Muscle of arm (tissue), 12 donors: Measurements from ENCODE around the gene HNRNPR. TPM values are rescaled to one million over a fixed set of nuclear protein-coding genes. Genes with fewer than 3 reads are reported as not detected.
"Not testable (repeated sequence)": the region's sequence is repeated elsewhere in the genome, so short reads cannot be mapped to it uniquely, and the experiment has no call there.

Experiments
- DNase-seq: peaks from one replicate; pipeline ENCODE4 v3.0.0-alpha.2; 2013
- polyA plus RNA-seq, 12 donors: library from polyadenylated mRNA; unstranded; fragments of 120-200 nt; gene quantifications; one replicate each; pipeline ENCODE4 v1.2.1, GENCODE V29; 2013; ENCODE audit not compliant: insufficient read length in 12 of 12

The HNRNPR gene
- polyA plus RNA-seq, 12 donors: 113 to 257 (median 151) TPM; not detected in 1

- DNase-seq: no peak
Measured at GRCh38 chr1:23263380-23263887, 80.7 kb downstream of the HNRNPR start.

GRCh38 chr1:23258082-23258481 lies 86.0 kb downstream of the HNRNPR start:
- DNase-seq: not testable (repeated sequence)

GRCh38 chr1:23257371-23257770 lies 86.7 kb downstream of the HNRNPR start:
- not testable (repeated sequence) for DNase-seq

Other genes with a start within 250 kb of the HNRNPR start
- 10 to 100 TPM in 11 of 12 donors, not detected in 1; 11.2 to 31.3 (median 14.1) TPM for gene LUZP1, start 175.4 kb downstream of the HNRNPR start, polyA plus RNA-seq
- gene HTR1D, start 126.8 kb downstream of the HNRNPR start, polyA plus RNA-seq: under 1 TPM in 5 of 12 donors, not detected in 7; 0.07 to 0.36 (median 0.09) TPM
- 10 to 100 TPM in 11 of 12 donors, not detected in 1; 37.4 to 55.5 (median 48.8) TPM for gene ZNF436, start 25.6 kb upstream of the HNRNPR start, polyA plus RNA-seq
- gene TCEA3, start 80.5 kb upstream of the HNRNPR start, polyA plus RNA-seq: 1,000 to 10,000 TPM in 1 of 12 donors, 100 to 1,000 TPM in 11; 189 to 1,418 (median 361) TPM
- 10 to 100 TPM in 11 of 12 donors, not detected in 1; 28.5 to 64.5 (median 51.3) TPM for gene ASAP3, start 139.9 kb upstream of the HNRNPR start, polyA plus RNA-seq
- 1 to 10 TPM in 11 of 12 donors, not detected in 1; 2.0 to 7.1 (median 4.4) TPM for gene E2F2, start 186.9 kb upstream of the HNRNPR start, polyA plus RNA-seq
- gene ID3, start 215.2 kb upstream of the HNRNPR start, polyA plus RNA-seq: 10 to 100 TPM in 11 of 12 donors, not detected in 1; 38.4 to 74.6 (median 61.2) TPM